Inflammatory macrophage treated with lipopolysaccharide for 4 hours (primary cell): ENCODE data around the gene PIGR.

Experiments used
- DNase-seq: peaks from one replicate; pipeline ENCODE4 v3.0.0-alpha.2; 2020

PIGR gene

DNA sequence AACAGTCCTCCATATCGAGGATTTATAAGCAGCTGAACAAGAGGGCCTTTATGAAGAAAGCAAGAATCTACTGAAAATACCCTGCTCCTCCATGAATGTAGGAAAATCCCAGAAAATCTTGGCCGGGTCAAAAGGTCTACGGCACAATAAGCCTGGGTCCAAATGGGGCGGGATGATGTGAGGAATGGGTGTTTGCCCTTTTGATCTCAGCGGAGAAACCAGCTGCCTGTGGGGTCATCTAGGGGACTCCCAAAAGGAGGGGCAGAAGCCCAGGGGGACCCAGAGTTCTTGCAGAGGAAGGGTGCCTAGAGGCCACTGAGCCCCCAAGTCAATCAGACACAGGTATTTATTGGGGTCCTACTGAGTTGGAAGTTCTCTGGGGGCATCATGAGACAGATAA, 11.4 kb upstream of the PIGR start:
- no peak for DNase-seq

DNA sequence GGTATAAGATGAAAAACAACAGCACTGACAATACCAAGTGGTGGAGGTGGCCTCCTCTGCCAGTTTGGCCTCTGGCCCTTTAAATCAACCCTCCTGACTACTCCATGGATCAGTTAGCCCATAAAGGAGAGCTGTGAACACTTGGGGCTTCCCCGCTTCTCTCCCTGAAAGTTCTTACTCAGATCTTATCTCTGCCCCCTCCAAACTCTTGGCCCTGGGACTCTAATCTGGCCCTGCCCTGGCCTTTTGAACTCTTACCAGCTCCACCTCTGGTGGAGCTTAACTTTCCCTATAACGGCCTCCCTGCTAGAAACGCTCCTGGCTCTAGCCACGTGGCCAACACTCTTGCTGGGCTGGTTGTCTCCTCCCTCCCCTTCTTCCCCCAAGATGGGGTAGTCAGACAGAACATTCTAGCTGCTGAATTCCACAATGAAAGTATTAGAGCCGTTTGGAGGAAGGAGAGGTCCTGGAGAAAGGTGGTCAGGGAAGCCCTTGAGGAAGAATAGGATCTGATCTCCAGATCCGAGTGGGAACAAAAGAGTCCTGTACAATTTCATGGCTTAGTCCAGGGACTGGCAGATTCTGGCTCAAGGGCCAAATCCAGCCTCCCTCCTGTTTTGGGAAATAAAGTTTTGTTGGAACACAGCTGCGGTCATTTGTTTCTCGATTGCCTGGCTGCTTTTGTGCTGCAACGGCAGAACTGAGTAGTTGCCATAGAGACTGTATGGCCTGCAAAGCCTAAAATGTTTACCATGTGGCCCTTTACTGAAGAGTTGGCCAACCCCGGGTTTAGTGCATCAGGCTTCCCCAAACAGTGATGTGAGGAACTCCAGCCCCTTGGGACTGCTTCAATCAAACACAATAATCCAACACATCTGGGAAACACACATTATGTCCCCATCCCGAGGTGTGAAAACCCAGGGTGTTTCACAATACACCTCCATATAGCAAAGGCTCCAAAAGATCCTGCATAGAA, 9.5 kb upstream of the PIGR start:
- DNase-seq = peak; percentile 51

- DNase-seq = no peak
Observed at GRCh38 chr1:206954459-206955342, 8.4 kb upstream of the PIGR start.

GRCh38 chr1:206953626-206954025, 7.4 kb upstream of the PIGR start:
- DNase-seq = no peak

- DNase-seq = no peak
Observed at GRCh38 chr1:206953126-206953525, 6.9 kb upstream of the PIGR start.

DNA sequence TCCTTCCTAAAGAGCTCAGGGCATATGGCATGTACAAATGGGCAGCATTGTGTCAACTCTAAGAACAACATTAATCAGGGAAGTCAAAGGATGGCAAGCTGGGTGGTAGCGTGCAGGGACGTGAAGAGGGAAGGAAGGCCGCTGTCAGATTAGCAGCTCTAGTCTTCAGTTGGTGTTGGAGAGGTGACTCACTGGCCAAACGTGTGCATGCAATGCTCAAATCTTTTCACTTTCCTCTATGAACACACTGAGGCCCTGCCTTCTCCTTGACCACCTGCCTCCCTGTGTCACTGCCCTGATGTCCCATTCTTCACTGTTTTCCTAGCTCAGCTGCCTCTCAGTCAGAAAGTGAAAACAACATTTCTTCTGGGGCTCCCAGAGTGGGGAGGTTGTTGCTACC, 5.9 kb upstream of the PIGR start:
- DNase-seq = peak; percentile 85

DNA sequence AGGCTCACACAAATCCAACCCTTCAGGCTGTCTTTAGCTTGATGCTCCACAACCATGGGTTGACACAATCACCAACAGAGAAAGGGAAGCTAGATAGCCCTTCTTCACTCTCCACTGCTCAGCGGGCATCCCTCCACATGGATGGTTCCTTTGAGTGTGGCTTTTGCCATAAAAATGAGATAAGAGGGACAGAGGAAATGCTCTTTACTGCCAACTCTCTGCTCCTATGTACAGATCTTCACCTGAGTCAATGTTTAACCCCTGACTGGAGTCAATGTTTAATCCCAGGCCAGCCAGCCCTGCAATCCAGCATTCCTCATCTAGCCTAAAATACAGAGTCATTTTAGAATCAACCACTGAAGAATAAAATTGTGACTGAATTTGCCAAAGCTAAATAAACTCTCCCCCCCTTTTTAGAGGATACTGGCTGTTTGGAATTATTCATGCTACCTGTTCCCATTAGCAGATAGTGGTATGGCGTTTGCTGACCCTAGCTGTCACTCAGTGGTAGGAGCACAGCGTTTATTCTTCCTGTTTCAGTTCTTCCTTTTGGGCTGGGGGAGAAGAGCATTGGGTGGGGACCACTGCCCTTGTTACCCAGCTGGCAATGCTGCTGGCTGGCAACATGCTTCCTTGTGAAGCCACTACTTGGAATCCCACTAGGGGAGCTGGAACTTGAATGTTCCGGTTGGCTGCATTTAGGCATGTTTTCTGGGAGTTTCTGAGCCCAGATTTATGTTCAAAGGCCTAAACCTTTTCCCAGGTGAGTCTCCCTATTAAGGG, 5.2 kb upstream of the PIGR start:
- no peak for DNase-seq

DNA sequence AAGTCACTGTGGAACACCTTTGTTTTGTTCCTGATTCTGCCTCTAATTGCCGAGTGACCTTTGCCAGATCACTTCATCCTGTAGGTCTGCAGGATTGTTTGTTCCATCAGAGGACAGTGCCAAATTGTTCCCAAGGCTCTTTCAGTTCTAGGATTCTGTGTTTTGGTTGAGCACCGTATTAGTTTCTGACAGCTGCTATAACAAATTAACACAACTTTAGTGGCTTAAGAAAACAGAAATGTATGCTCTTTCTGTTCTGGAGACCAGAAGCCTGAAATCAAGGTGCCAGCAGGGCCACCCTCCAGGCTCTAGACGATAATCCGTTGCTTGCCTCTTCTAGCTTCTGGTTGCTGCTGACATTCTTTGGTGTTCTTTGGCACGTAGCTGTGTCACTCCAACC, 3.4 kb upstream of the PIGR start:
- no peak for DNase-seq

DNA sequence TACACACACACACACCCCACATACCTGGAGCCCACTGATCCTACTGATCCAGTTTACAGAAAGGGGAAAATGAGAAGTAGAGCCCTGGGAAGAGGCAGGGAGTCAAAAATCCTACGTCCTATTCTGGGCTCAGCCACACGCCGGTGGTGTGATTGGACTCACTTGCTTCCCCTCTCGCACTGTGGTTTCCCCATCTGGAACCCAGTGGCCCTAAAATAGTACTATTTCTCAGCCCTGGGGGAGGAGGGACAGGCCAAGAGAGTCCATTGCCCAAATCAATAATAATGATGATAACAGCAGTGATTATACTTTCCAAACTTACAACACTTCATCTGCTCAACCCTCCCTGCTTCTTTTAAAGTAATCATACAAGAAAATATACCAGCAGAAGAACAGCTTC, 2.9 kb upstream of the PIGR start:
- DNase-seq = peak; percentile 74

- peak; percentile 27 for DNase-seq
Observed at GRCh38 chr1:206947255-206947654, 989 bp upstream of the PIGR start.

GRCh38 chr1:206945779-206946178, 487 bp downstream of the PIGR start:
- DNase-seq = no peak

GRCh38 chr1:206944703-206945102, 1.6 kb downstream of the PIGR start:
- no peak for DNase-seq

GRCh38 chr1:206941766-206942418, 4.4 kb downstream of the PIGR start:
- no peak for DNase-seq

- DNase-seq = no peak
Observed at GRCh38 chr1:206940588-206940936, 5.7 kb downstream of the PIGR start.

DNA sequence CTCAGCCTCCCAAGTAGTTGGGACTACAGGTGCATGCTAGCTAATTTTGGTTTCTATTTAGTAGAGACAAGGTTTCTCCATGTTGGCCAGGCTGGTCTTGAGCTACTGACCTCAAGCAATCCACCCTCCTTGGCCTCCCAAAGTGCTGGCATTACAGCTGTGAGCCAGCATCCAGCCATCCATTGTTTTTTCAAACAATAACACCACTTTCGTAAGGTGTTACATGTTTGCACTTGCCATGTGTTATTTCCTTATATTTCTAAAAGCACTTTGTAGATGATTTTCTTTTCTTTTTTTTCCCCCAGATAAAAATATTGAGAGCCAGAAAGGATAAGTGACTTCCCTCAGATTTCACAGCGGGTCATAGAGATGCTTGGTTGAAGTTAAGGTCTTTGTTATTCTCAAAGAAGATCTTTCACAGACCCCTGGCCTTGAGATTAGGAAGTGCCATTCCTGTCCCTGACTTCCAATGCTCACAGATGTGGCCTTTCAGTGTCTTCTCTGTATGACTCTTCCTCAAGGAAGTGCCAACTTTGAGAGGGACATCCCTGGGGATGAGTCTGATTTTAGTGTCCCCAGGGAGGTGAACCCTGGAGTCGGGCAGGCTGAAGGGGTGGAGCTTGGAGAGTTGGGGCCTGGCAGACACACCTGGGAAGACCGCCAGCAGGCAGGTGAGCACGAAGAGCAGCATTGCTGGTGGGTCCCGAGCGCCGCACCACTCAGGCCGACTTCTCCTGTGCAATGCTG, 6.3 kb downstream of the PIGR start:
- DNase-seq = no peak

DNA sequence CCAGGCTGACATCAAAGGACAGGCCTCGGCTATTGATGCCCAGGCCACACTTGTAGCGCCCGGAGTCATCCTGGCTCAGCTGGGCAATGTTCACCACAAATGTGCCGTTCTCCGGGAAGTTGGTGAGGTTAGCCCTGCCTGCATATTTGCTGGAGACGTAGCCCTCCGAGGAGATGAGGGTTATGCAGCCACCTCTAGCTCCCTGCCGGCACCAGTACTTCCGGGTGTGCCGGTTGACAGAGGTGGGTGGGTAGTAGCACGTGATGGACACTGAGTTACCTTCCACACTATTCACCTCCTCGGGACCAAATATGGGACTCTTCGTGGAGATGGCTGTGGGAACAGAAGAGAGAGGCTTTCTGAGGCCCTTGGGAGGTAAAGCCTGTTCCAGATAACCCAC, 7.1 kb downstream of the PIGR start:
- no peak for DNase-seq

GRCh38 chr1:206937425-206937824, 8.8 kb downstream of the PIGR start:
- DNase-seq = no peak

GRCh38 chr1:206935491-206936067, 10.7 kb downstream of the PIGR start:
- peak; percentile 72 for DNase-seq

DNA sequence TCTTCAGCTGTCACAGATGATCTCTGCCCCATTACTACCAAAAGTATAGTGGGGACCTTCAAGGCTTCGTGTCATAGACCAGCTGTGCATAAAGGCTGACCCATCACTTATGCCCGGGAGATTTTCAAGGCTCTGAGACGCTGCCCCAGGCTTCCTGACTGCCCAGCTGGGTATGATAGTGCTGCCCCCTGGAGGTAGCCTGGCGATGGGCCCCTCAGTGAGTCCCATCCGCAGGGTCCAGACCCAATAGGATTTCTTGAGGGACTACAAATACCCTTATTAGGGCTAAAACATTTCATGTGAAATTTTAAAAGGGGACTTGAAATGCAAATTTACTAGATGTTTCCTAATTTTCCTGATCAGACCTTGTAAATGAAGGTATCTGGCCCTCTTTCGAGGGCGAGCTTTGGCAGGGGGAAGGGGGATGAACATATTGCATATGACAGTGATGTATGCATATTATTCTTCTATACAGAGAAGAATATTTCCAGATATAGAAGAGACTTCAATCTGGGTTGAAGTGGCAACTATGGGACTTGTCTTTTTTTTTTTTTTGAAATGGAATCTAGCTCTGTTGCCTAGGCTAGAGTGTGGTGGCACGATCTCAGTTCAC, 12.8 kb downstream of the PIGR start:
- DNase-seq = peak; percentile 75

GRCh38 chr1:206932177-206932576, 14.1 kb downstream of the PIGR start:
- peak; percentile 84 for DNase-seq

DNA sequence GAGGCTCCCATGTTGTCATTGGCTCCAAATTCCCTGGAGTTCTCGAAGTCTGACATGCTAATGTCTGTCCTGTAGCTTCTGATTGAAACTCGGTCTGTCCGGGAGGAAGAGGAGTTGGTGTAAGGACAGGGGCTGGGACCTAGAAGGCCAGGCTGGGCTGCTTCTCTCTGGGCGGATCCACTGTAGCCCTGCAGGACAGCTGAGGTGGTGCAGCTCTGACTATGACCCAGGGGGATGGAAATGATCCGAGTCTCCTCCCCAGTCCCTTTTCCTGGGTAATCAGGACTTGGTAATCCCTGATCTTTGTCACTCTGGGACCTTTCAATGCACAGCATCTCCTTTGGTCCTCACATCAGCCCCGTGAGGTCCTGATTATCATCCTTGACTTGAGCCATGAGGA, 14.6 kb downstream of the PIGR start:
- no peak for DNase-seq
